HG02623 (cell line): ENCODE measurements around the gene ATRNL1.
"Not testable (repeated sequence)": the region's sequence is repeated elsewhere in the genome, so short reads cannot be mapped to it uniquely, and the experiment has no call there.

ENCODE experiments used
- ATAC-seq: cut with Tn5 transposase; IDR thresholded peaks from one replicate; pipeline ENCODE4 v1.9.1; 2021; ENCODE audit warnings: moderate library complexity; ENCODE audit not compliant: unreplicated experiment

The ATRNL1 gene

DNA sequence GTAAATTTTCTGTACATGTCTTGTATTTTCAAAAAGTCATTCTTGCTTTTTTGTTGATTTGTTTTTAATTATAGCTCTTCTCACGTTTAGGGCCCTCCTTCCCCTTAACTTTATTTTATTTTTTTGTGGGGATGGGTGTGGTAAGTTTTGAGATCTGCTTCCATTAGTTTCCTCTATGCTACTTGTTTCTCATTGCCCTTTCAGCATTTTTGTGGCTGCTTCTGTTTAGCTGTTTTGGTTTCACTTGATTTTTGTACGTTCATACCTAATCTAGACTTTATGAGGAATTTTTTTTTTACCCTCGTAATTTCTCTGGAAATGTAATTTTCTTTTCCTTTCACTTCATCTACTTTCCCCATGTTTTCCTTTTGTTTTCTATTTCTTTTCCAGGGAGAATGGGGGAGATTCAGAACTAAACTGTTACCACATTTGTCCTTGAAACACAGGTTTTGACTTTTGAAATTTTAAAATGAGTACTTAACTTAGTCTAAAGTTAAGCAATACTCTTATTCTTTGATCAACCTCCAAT lies 80.8 kb downstream of the ATRNL1 start:
- ATAC-seq = no peak

DNA sequence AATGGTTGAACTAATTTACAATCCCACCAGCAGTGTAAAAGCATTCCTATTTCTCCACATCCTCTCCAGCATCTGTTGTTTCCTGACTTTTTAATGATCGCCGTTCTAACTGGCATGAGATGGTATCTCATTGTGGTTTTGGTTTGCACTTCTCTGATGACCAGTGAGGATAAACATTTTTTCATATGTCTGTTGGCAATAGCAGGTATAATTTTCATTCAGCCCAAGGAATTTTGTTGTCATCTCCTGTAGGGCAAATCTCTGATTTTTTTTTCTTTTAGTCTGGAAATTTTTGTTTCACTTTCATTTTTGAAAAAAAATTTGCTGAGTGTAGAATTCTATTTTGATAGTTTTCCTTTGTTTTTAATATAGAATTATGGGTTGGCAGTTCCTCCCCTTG lies 114.1 kb downstream of the ATRNL1 start:
- ATAC-seq = not testable (repeated sequence)

DNA sequence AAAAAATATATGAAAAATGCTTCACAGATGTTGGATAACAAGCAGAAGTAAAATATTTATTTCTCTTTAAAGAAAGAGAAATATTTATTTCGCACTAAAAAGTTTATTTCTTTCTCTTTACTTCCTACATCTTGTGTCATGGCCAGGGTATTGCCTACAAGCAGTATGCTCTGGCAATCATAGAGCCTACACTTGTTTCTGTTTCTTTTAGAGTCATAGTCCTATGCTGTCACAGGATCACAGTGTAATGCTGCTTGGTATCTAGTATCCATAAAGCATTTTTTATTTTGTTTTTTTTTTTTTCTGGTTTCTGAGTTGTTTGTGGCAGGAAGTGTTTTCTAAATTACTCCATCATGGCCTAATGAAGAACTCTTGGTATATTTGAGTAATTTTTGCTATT lies 116.0 kb downstream of the ATRNL1 start:
- ATAC-seq = peak; percentile 67

- no peak for ATAC-seq
These were observed 121.7 kb downstream of the ATRNL1 start for GRCh38 chr10:115214829-115215228.

DNA sequence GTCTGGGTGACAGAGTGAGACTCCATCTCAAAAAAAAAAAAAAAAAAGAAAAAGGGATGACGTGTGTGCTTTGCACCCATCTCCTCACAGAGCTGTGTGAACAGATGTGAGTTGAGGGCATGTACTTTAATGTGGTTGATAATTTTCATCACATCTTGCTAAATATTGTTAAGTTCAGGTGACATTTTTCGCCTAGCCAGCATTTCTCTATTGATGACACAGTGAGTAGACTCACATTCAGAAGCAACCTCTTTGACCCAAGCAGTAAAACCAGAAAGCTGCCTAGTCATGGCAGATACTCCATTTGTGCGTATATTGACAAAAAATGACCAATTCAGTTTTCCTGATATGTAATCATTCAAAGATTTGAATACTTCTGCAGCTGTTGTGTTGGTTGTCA lies 126.0 kb downstream of the ATRNL1 start:
- ATAC-seq = no peak

DNA sequence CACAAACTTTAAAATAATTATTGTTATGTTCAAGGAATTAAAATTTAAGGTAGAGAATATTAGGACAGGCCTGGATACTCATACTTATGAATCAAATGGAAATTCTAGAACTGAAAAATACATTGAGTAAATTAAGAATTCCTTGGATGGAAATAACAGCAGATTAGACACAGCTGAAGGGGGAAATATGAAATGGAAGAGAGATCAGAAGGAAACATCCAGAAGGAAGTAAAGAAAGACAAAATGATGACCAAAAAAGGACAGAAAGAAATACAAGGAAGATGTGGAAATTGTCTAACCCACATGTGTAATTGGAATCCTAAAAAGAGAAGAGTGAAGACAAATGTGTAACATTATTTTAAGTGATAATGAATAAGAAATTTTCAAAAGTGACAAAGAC lies 128.9 kb downstream of the ATRNL1 start:
- no peak for ATAC-seq

GRCh38 chr10:115239761-115240160 lies 146.6 kb downstream of the ATRNL1 start:
- ATAC-seq = no peak

DNA sequence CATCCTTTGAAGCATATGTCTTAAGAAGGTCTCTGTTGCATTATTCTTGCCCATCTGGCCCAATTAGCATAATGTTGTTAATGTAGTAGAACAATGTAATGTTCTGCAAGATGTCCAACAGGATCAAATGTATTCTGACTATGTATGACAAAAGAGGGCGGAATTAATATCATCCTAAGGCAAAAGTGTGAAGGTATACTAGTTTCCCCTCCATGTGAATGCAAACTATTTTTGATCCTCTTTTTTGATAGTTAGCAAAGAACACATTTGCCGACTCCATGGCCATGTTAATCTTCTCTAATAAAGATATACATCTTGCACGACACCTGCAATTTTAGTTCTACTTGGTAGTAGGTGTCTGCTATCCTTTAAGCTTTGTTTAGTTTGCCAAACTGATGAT lies 157.6 kb downstream of the ATRNL1 start:
- ATAC-seq = no peak

GRCh38 chr10:115253765-115254164 lies 160.6 kb downstream of the ATRNL1 start:
- ATAC-seq = not testable (repeated sequence)

DNA sequence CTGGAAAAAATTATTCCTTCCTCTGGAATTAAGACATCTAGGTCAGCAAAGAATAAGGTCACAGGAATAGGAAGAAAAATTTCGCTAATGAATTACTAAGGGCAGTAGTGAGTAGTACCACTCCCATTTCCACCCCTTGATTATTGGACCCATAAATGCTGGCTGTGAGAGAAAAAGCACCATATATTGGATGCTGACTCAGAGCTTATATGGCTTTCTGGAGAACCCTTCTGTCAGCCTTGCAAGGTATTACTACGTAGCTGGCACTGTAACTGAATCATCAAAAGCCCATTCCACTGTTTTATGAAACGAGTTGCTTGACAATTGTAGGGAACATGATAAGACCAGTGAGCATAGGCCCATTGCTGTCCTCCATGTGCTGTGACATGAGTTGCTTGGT lies 179.3 kb downstream of the ATRNL1 start:
- no peak for ATAC-seq

- ATAC-seq = no peak
These were observed 185.1 kb downstream of the ATRNL1 start for GRCh38 chr10:115278294-115278693.

DNA sequence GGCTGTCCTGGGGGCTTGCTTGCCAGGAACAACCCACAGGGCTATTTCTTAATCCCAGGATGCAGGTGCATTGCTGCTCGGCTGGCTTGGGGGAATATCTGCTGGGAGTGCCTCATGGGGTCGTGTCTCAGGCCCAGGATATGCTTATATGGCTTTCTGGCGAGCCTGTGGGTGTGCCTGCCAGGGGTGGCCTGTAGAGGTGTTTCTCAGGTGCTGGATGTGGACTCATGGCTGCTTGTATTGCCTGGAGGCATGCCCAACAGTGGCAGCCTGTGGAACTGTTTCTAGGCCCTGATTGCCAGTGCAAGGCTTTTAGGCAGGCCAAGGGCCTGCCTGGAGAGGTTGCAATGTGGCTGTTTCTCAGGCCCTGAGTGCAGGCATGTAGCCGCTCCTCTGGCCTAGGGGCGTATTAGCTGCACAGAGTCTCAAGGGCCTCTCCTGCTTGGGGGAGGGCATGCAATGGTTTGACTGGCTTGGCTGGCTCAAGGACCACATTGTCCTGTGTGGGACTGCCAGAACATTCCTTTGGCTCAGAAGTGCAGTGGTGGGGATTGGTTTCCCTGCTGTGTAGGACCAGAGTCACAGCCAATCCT lies 202.1 kb downstream of the ATRNL1 start:
- no peak for ATAC-seq

DNA sequence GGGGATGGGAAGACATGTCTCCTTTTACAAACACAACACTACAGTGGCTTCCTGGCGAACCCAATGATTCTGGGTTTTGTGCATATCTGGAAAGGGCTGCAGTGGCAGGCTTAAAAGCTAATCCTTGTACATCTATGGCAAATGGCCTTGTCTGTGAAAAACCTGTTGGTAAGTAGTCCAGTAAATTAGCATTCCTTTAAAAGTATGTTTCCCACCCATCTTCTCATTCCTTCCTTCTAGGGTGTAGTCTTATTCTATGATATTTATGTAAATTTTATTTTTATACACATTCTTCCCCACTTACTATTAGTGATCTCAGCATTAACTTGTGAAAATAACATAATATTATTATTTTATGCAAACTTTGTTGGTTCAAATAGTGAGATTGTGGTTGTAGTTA lies 206.9 kb downstream of the ATRNL1 start:
- no peak for ATAC-seq

DNA sequence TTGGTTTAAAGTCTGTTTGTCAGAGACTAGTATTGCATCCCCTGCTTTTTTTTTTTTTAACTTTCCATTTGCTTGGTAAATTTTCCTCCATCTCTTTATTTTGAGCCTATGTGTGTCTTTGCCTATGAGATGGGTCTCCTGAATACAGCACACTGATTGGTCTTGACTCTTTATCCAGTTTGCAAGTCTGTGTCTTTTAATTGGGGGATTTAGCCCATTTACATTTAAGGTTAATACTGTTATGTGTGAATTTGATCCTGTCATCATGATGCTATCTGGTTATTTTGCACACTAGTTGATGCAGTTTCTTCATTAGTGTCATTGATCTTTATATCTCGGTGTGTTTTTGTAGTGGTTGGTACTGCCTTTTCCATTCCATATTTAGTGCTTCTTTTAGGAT lies 226.5 kb downstream of the ATRNL1 start:
- not testable (repeated sequence) for ATAC-seq

- peak; percentile 60 for ATAC-seq
These were observed 228.2 kb downstream of the ATRNL1 start for GRCh38 chr10:115321360-115321759.

GRCh38 chr10:115328331-115328730 lies 235.2 kb downstream of the ATRNL1 start:
- no peak for ATAC-seq

- no peak for ATAC-seq
These were observed 242.2 kb downstream of the ATRNL1 start for GRCh38 chr10:115335366-115335765.

- ATAC-seq = peak; percentile 84
These were observed 262.1 kb downstream of the ATRNL1 start for GRCh38 chr10:115355162-115355760.

- not testable (repeated sequence) for ATAC-seq
These were observed 274.8 kb downstream of the ATRNL1 start for GRCh38 chr10:115367920-115368319.

GRCh38 chr10:115379064-115379463 lies 285.9 kb downstream of the ATRNL1 start:
- ATAC-seq = no peak

DNA sequence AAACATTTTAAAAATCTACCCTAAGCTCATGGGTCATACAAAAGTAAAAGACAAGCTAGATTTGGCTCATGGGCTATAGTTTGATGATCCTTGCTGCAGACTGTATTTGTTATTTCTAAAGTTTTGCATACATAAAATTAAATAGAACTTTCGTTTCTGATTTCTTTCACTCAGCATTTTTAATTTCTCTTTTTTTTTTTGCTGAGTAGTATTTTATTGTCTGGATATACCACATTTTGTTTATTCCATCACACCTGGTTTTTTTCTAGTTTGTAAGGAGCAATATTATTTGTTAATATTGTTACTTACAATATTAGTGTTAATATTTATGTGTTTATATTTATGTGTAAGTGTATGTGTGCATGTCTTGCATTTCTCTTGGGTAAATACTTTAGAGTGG lies 291.5 kb downstream of the ATRNL1 start:
- ATAC-seq = no peak

DNA sequence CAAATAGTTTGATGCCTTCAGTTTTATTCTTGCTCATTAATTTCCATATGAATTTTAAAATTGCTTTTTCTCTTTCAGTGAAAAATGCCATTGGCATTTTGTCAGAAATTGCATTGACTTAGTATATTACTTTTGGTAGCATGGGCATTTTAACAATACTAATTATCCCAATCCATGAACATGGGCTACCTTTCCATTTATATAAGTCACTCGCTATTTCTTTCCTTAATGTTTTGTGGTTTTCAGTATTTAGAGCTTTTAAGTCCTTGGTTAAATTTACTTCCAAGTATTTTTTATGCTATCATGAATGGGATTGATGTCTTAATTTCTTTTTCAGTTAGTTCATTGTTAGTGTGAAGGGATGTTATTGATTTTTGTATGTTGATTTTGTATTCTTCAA lies 297.4 kb downstream of the ATRNL1 start:
- ATAC-seq = no peak

GRCh38 chr10:115398026-115398425 lies 304.9 kb downstream of the ATRNL1 start:
- ATAC-seq = no peak
